Measurements from ENCODE around the gene COL23A1.

Gene COL23A1

DNA sequence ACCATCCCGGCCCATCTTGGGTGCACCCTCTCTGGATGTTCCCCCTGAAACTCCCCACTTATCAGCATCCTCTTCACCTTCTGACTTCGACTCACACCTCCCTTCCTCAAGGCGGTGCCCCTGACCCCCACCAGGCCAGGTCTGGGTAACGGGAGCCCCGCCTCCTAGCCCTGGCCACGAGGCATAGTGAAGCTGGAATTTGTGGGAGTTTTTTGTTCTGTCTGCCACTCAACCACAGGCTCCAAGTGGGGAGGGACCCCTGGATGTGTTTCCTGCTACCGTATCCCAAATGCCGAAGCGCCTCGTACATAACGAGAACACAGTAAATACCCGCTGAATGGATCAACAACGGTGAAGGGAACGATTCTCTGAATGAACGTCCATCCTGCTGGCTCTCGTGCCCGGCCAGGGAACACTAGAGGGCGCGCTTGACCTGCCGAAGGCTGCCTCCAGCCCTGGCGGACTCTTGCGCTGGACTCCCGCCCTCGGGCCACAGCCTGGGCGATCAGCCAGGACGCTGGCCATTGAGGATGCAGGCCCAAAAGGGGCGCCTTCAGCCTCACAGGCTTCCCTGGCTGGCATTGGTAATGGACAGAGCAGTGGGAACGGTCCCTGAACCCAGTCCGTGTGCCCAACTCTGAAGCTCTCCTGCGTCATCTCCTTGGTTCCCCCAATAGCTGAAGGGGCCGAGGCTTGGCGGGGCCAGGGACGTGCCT, 310.3 kb downstream of the COL23A1 start:
- DNase-seq (ENCODE audit: low spot score) = peak; percentile 87
- TF ChIP-seq, protein P1, sequence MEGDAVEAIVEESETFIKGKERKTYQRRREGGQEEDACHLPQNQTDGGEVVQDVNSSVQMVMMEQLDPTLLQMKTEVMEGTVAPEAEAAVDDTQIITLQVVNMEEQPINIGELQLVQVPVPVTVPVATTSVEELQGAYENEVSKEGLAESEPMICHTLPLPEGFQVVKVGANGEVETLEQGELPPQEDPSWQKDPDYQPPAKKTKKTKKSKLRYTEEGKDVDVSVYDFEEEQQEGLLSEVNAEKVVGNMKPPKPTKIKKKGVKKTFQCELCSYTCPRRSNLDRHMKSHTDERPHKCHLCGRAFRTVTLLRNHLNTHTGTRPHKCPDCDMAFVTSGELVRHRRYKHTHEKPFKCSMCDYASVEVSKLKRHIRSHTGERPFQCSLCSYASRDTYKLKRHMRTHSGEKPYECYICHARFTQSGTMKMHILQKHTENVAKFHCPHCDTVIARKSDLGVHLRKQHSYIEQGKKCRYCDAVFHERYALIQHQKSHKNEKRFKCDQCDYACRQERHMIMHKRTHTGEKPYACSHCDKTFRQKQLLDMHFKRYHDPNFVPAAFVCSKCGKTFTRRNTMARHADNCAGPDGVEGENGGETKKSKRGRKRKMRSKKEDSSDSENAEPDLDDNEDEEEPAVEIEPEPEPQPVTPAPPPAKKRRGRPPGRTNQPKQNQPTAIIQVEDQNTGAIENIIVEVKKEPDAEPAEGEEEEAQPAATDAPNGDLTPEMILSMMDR (IDR thresholded peaks at IDR 0.05; ENCODE audit: extremely low read depth, insufficient read depth, missing control alignments) = peak; percentile 97
- in situ Hi-C loops (cut with MboI; ENCODE audit: low pct_unique_long_range_greater_than_20kb, low sequenced_read_pairs, unreplicated experiment) = loop anchor here (10.0 to 25.0 kb wide), 2 partner anchors 275 to 1207 kb away; no protein-coding TSS in a partner anchor

DNA sequence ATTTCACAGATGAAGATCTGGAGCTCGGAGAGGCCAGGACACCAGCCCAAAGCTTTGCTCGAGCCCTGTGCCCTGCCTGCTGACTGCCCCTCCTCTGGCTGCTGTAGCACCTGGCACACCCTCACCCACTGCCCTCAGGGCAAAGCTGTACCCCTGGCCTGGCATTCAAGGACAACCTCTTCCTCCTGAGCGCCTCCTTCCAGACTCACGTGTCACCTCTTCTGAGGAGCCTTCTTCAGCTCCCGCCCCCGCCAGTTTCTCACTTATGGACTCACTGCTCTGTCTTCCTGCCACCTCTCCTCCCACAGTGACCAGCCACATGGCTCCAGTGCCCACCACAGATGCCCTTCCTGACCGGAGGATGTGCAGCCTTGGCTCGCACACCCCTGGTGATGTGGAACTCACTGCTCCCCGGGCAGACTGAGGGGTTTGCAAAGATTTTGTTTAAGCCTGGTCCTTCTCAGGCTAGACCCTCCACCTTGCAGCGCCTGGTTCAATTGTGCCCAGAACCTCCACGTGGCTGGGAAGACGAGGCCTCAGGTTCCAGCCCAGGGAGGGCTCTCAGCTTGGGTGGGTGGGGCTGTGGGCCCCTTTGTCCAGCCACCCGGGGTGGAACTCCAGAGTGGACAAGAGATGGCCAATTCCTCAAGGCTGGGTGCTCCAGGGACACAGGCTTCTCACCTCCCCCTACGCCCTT, 311.0 kb downstream of the COL23A1 start:
- DNase-seq (ENCODE audit: low spot score) = no peak
- in situ Hi-C loops (cut with MboI; ENCODE audit: low pct_unique_long_range_greater_than_20kb, low sequenced_read_pairs, unreplicated experiment) = loop anchor here (25.0 kb wide), 1 partner anchor 1208 kb away; no protein-coding TSS in a partner anchor
- TF ChIP-seq, protein P1 (IDR thresholded peaks at IDR 0.05; ENCODE audit: extremely low read depth, insufficient read depth, missing control alignments) = no peak

DNA sequence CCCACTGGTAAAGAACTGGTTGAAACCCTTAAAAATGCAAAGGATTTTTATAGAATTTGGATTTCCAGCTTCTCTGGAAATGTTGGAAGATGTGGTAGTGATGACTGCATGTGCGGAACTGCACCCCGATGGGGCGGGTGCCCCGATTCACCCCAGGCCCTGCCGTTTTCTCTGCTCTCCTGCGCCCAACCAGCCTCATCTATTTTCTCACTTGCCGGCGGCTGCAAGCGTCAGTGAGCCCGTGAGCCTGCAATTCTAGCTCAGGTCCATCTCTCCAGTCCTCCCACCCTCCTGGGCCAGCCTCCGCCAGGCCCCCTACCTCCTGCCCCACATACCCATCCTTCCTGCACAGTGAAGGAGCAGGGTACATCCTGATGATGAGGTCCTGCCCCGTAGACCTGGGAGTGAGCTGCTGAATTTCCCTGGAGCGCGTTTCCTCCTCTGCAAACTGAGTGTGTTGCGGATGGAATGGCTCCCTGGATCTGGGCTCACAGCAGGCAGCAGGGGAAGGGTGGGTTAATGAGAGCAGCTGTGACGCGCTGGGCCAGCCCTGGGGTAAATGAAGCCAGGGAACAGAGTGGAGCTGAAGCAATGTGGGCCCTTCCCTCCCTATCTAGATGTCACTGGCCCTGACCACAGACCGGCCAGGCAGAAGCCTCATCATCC, 311.7 kb downstream of the COL23A1 start:
- in situ Hi-C loops (cut with MboI; ENCODE audit: low pct_unique_long_range_greater_than_20kb, low sequenced_read_pairs, unreplicated experiment) = loop anchor here (25.0 kb wide), 1 partner anchor 1209 kb away; no protein-coding TSS in a partner anchor
- TF ChIP-seq, protein P1 (IDR thresholded peaks at IDR 0.05; ENCODE audit: extremely low read depth, insufficient read depth, missing control alignments) = no peak
- no peak for DNase-seq (ENCODE audit: low spot score)

- in situ Hi-C loops (cut with MboI; ENCODE audit: low pct_unique_long_range_greater_than_20kb, low sequenced_read_pairs, unreplicated experiment) = loop anchor here (25.0 kb wide), 1 partner anchor 1209 kb away; no protein-coding TSS in a partner anchor
- DNase-seq (ENCODE audit: low spot score) = no peak
- TF ChIP-seq, protein P1 (IDR thresholded peaks at IDR 0.05; ENCODE audit: extremely low read depth, insufficient read depth, missing control alignments) = no peak
These were observed 312.3 kb downstream of the COL23A1 start for GRCh38 chr5:178277866-178278265.

DNA sequence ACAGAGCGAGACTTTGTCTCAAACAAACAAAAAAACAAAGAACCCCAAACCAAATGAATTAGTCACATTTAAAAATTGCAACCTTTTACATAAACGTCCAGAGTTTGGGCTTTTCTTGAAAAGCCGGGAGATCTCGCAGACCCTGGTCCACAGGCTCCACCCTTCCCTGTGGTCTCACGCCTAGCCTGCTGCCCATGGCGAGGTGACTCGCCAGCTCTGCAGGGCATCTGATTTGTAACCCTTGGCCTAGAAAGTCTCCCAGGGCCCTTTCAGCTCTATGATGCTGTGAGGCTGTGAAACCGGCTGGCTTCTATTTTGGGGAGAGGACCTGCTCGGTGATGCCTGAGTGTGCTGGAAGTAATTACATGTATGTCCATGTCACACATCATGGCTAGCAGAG, 312.8 kb downstream of the COL23A1 start:
- TF ChIP-seq, protein P1 (IDR thresholded peaks at IDR 0.05; ENCODE audit: extremely low read depth, insufficient read depth, missing control alignments) = no peak
- in situ Hi-C loops (cut with MboI; ENCODE audit: low pct_unique_long_range_greater_than_20kb, low sequenced_read_pairs, unreplicated experiment) = loop anchor here (25.0 kb wide), 1 partner anchor 1210 kb away; no protein-coding TSS in a partner anchor
- DNase-seq (ENCODE audit: low spot score) = no peak

DNA sequence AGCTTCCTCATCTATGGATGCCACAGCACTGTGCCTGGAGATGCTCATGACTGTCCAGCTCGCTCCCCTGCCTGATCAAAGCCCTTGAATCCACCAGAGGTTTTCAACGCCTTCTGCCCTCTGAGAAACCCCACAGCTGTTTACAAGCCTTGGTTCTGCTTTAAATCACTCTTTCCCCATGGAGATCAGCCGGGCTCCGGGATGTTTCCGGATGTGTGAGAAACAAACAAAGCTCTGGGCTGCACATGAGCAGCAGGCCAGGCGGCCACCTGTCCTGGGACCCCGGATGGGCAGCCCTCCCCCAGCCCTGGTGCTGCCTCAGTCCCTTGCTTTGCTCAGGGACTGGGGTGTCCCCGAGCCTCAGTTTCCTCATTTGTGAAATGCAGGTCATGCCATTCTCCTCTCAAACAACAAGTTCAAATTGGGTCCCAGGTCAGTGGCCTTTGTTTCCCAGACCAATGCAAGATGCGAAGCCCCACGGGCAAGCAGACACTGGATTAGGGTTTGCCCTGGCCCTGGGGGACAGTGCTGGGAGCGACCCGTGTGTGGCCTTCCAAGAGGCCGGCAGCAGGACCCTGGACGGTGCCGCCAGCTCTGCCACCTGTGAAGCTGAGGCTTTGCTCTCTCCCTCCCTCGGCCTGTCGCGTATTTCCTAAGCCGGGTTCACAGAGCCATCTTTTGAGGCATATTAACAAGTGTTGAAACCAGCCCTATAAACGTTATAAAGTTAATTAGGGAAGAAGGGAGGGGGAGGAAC, 315.2 kb downstream of the COL23A1 start:
- in situ Hi-C loops (cut with MboI; ENCODE audit: low pct_unique_long_range_greater_than_20kb, low sequenced_read_pairs, unreplicated experiment) = loop anchor here (25.0 kb wide), 1 partner anchor 1212 kb away; no protein-coding TSS in a partner anchor
- no peak for DNase-seq (ENCODE audit: low spot score)
- TF ChIP-seq, protein P1 (IDR thresholded peaks at IDR 0.05; ENCODE audit: extremely low read depth, insufficient read depth, missing control alignments) = no peak

Data from GM13977 (cell line).